Mammary microvascular endothelial cell (primary cell): Measurements from ENCODE around the gene MED29. TPM values are rescaled to one million over a fixed set of nuclear protein-coding genes. Genes with fewer than 3 reads are reported as not detected.

Experiments used
- total RNA-seq: library from RNA; depleted of rRNA; stranded (reverse); fragments of >200 nt; gene quantifications from 2 replicates; pipeline ENCODE4 v1.2.3, GENCODE V29; 2015

MED29 gene, protein sequence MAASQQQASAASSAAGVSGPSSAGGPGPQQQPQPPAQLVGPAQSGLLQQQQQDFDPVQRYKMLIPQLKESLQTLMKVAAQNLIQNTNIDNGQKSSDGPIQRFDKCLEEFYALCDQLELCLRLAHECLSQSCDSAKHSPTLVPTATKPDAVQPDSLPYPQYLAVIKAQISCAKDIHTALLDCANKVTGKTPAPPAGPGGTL
- 19.3 and 25.0 TPM in 2 replicates for total RNA-seq

DNA sequence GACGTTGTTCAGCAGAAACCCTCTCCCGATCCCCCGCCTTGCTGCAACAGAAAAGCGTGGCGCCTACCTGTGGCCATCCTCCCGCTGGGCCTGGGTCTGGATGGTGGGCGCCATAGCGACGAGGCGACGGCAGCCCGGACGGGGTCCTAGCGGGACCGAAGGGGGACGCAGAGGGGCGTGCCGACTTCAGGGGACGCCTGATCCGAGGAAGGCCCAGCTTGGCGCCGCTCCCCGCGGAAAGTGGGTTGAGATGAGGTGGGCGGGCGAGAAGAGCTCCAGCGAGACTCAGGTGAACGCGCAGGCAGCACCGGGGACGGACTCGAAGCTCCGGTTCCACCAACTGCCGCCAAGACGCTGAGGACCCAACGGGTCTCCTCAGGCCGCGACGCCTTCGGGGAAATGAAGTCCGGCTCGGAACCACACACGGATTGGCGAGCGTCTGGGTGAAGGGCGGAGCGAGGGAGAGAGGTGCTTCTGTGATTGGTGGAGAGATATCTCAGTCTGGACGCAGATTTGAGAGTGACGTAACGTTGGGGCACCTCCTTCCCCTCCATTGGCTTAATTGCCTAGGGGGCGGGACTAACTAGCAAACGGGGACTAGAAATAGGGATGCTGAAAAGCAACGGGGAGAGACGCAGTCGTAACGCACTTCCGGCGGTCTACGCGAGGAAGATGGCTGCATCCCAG lies at the start of gene MED29, which contains the start of gene PAF1:
MED29 (plus strand) TSS at position 628 of the 687 bp plus-strand sequence; CDS start at position 673, 45 bp downstream.
PAF1 (minus strand) TSS at position 356 of the 687 bp plus-strand sequence; CDS start at position 114, 242 bp downstream.

DNA sequence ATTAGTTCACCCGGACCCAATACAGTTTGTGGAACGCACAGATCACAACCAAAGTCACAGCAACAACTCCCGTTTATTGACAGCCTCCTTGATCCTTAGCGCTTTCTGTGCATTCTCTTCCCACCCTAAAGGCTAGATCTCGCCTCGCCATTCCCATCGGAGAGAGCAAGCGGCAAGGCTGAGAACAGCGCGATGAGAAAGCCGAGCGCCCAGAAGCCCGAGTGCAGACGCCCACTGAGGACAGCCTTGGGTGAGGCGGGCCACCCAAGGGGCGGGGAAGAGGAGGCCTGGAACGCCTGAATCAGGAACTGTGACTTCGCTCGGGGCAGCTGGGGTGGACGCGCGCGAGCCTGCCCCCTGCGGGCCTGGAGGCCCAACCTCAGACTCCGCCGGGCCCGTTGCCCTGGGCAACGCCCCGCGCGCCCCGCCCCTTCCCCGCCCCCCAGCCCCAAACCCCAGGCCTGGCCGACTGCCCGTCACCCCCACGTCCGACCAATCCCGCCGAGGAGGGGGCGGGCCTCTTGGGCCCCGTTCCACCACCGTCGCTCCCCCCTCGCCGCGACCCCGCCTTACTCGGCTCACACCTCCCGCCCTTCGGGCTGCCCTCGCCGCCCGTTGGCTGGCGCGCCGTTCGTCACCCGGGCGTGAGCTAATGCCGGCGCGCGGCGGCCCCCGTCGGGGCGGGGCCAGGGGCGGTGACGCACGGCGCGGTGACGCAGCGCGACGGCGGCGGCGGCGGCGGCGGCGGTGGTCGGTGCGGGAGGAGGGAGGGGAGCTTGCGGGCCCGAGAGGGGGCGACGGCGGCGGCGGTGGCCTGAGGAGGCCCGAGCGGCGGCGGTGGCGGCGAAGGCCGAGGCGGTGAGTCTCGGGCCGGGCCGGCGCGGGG lies 49.2 kb upstream of the MED29 start, which contains the start of gene SAMD4B:
SAMD4B (plus strand) TSS at position 703 of the 886 bp plus-strand sequence. CDS start 14,473 bp downstream, outside the sequence.

DNA sequence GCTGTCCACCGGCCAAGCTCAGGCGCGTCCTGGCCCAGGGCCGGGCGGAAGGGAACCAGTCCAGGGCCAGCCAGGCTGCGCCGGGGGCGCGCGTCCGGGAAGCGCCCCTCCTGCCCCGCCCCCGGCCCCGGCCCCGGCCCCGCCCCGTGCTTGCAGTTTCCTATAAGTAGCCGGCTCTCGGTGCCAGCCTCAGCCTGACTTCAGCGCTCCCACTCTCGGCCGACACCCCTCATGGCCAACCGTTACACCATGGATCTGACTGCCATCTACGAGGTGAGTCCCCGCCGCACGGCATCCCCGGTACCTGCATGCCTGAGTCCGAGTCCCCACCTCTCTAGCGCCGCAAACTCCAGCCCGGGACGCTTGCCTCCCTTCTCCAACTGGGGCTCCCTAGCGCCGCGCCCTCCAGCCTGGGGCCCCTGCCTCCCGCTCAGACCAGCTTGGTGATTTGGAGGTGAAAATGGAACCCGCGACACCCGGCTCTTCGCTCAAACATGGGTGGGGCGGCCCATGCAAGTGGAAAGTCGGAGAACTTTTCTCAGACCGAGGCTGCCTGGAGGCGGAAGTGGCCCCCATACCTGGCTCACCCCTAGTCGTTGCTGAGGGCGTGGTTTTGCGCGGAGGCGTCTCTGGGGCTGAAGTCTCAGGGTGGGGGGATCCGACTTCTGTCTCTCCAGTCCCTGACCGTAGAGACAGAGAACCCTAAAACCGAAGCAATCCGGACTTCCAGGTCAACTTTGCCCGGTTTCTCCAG lies 15.7 kb downstream of the MED29 start, which contains the start of gene ZFP36:
ZFP36 (plus strand) TSS at position 192 of the 754 bp plus-strand sequence; CDS start at position 250, 58 bp downstream.

DNA sequence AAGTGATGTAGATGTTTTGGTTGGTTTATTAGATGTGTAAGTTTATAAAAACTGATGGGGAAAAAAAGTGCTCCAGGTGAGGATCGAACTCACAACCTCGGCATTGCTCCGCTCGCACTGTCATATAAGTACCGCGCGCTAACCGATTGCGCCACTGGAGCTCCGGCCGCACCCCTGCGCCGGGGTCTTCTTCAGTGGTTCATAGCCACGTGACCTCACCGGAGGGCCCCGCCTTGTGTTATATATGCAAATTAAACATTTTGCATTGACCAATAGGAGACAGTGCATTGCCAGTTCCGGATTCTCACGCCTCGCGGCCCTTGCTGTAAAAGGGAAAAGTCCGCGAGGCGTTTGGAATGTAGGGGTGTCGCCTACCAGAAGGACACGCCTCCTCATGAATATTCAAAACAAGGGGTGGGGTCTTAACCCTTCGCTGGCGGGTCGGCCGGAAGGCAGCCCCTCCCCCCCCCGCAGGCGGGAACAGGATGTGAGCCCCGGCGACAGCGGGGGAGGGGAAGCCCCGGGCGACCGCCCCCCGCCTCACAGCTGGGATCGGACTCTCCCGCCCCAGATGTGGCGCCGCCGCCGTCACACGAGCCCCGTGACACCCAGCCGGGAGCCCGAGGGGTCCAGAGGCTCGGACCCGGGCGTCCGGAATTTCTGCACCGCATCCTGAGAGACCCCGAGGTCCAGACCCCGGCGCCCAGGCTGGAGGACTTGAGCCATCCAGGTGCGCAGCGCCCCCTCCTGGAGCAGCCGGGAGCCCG lies 21.1 kb downstream of the MED29 start, which contains the start of gene PLEKHG2:
PLEKHG2 (plus strand) TSS at position 570 of the 767 bp plus-strand sequence. CDS start 1,418 bp downstream, outside the sequence.

DNA sequence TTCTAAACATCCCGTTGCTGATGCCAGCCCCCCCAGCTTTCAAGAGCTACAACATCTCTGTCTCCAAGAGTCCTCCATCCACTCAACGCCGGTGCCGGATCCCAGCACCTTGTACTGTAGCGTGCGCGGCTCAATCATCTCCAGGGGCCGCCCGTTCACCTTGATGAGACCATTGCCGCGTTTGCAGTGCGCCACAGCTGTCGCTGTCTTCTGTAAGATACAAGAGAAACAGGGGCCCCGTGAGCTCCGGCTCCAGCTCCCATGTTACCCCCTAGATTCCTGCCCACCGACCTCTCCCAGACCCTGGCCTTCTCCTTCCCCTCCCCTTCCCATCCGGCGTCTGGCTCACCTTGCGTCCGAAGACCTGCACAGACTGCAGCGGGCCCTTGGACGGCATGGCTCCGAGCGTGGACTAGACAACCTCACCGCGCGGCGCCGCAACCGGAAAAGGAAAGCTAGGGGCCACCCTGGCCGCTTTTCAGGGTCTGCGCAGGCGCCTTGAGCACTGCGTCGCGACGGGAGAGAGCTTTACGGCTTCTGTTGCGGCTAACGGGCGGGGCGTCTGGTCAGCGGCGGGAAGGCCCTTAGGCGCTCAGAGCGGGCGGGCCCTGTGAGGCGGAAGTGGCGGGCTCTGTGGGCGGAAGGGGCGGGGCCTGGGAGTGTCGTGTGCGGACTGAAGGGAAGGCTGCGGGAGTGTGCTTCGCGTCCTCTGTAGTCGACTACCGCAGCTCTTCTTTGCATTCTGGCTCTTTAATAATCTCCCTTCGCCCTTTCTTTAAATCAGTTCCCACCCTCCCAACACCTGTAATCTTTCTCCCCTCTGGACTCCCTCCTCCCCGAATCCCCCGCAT lies 44.5 kb downstream of the MED29 start, which contains the start of gene RPS16:
RPS16 (minus strand) TSS at position 451 of the 851 bp plus-strand sequence; CDS start at position 397, 54 bp downstream.

DNA sequence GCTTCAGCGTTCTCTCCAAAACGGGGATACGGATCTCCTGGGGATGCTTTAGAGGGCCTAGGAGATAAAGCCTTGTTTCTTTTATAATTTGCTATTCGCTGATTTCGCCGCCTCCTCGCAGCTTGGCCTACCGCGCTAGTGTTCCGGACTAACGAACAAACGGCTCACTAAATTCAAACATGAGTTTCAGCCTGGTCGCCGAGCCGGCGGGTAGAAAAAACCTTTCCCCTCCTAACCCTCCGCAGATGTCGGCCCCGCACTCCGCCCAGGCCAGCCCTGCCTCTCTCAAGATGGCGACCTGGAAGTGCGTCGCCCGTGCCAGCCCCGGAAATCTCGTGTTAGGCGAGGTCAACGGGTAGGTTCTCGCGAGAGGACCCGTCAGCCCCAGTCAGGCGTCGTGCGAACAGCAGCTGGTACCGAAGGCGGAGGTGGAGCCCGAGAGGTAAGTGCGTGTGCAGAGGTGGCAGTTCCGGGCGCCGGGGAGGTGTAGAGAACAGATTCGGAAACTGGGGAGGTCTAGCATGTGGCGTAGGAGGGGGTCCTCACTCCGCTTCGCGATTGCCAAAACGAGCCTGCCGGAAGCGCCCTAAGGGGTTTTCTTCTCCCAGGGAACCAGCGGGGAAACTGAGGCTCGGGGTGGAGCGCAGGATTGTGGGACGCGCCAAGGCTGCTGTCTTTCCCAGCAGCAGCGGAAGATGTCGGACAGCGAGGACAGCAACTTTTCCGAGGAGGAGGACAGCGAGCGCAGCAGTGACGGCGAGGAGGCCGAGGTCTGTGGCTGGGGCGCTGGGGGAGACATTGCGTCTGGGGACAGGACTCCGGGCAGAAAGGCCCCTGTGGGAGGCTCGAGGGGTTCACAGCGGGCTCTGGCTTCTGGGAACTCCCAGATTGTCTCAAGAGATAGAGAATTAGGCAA lies 54.3 kb downstream of the MED29 start, which contains the start of gene SUPT5H:
SUPT5H (plus strand) TSS at position 387 of the 916 bp plus-strand sequence; CDS start at position 696, 309 bp downstream.

Other genes with a start within 250 kb of the MED29 start
- gene NCCRP1, start 194.4 kb upstream of the MED29 start, total RNA-seq: 0.15 TPM in 1 of 2 replicates, not detected in the other
- gene SYCN, start 187.1 kb upstream of the MED29 start, total RNA-seq: not detected in 2 replicates
- not detected in 2 replicates for gene IFNL3, start 146.4 kb upstream of the MED29 start, total RNA-seq
- gene IFNL4, start 142.5 kb upstream of the MED29 start, total RNA-seq: not detected in 2 replicates
- not detected in 2 replicates for gene IFNL2, start 123.0 kb upstream of the MED29 start, total RNA-seq
- gene IFNL1, start 95.0 kb upstream of the MED29 start, total RNA-seq: not detected in 2 replicates
- 0.25 and 0.47 TPM in 2 replicates for gene LRFN1, start 70.5 kb upstream of the MED29 start, total RNA-seq
- gene GMFG, start 55.3 kb upstream of the MED29 start, total RNA-seq: 85.3 and 115 TPM in 2 replicates
- 40.3 and 43.9 TPM in 2 replicates for gene SAMD4B, start 49.0 kb upstream of the MED29 start, total RNA-seq
- gene PAF1, start 272 bp upstream of the MED29 start, total RNA-seq: 39.4 and 49.1 TPM in 2 replicates
- gene ZFP36, start 15.5 kb downstream of the MED29 start, total RNA-seq: 17.3 and 17.5 TPM in 2 replicates
- gene PLEKHG2, start 21.3 kb downstream of the MED29 start, total RNA-seq: 8.9 and 16.5 TPM in 2 replicates
- gene RPS16, start 44.6 kb downstream of the MED29 start, total RNA-seq: 1,349 and 1,363 TPM in 2 replicates
- 72.3 and 79.9 TPM in 2 replicates for gene SUPT5H, start 54.2 kb downstream of the MED29 start, total RNA-seq
- gene TIMM50, start 89.5 kb downstream of the MED29 start, total RNA-seq: 106 and 118 TPM in 2 replicates
- 0.53 and 1.0 TPM in 2 replicates for gene DLL3, start 107.6 kb downstream of the MED29 start, total RNA-seq
- not detected in 2 replicates for gene SELENOV, start 123.8 kb downstream of the MED29 start, total RNA-seq
- 3.1 and 3.9 TPM in 2 replicates for gene EID2B, start 141.5 kb downstream of the MED29 start, total RNA-seq
- 11.6 and 13.0 TPM in 2 replicates for gene EID2, start 148.8 kb downstream of the MED29 start, total RNA-seq
- gene LGALS13, start 211.1 kb downstream of the MED29 start, total RNA-seq: not detected in 2 replicates